GM12891 (cell line): ENCODE results near the gene ATF3.

ENCODE experiments used
- PAX5 ChIP-seq: IDR thresholded peaks from 2 replicates; pipeline ENCODE4 v1.6.1; 2011; ENCODE audit warnings: low read length, moderate library complexity, mild to moderate bottlenecking; ENCODE audit not compliant: insufficient read depth, severe bottlenecking
- POLR2A ChIP-seq: IDR thresholded peaks from 2 replicates; pipeline ENCODE4 v1.6.1; 2011; ENCODE audit warnings: low read depth, low read length, control low read depth
- POLR2AphosphoS5 ChIP-seq: IDR thresholded peaks from 2 replicates; pipeline ENCODE4 v1.6.1; 2011; ENCODE audit warnings: low read depth, low read length, control low read depth
- POU2F2 ChIP-seq: IDR thresholded peaks from 2 replicates; pipeline ENCODE4 v1.6.1; 2011; ENCODE audit warnings: low read depth, mild to moderate bottlenecking, control low read depth, low read length, moderate library complexity
- SPI1 ChIP-seq: IDR thresholded peaks from 2 replicates; pipeline ENCODE4 v1.6.1; 2011; ENCODE audit warnings: low read depth, low read length, control low read depth
- TAF1 ChIP-seq: IDR thresholded peaks from 2 replicates; pipeline ENCODE4 v1.6.1; 2011; ENCODE audit warnings: low read depth, low read length, control low read depth

- TF ChIP-seq POLR2A: no peak
- TF ChIP-seq POLR2AphosphoS5: no peak
- no peak for TF ChIP-seq POU2F2
- no peak for TF ChIP-seq TAF1
- TF ChIP-seq SPI1: no peak
- no peak for TF ChIP-seq PAX5
Measured at GRCh38 chr1:212628046-212628445, 19.5 kb downstream of the ATF3 start.
